ENCODE results near the gene ANAPC2.

Gene ANAPC2

GRCh38 chr9:137160716-137161557, 27.4 kb downstream of the ANAPC2 start:
- no peak for DNase-seq

GRCh38 chr9:137160054-137160425, 28.3 kb downstream of the ANAPC2 start:
- no peak for DNase-seq

DNA sequence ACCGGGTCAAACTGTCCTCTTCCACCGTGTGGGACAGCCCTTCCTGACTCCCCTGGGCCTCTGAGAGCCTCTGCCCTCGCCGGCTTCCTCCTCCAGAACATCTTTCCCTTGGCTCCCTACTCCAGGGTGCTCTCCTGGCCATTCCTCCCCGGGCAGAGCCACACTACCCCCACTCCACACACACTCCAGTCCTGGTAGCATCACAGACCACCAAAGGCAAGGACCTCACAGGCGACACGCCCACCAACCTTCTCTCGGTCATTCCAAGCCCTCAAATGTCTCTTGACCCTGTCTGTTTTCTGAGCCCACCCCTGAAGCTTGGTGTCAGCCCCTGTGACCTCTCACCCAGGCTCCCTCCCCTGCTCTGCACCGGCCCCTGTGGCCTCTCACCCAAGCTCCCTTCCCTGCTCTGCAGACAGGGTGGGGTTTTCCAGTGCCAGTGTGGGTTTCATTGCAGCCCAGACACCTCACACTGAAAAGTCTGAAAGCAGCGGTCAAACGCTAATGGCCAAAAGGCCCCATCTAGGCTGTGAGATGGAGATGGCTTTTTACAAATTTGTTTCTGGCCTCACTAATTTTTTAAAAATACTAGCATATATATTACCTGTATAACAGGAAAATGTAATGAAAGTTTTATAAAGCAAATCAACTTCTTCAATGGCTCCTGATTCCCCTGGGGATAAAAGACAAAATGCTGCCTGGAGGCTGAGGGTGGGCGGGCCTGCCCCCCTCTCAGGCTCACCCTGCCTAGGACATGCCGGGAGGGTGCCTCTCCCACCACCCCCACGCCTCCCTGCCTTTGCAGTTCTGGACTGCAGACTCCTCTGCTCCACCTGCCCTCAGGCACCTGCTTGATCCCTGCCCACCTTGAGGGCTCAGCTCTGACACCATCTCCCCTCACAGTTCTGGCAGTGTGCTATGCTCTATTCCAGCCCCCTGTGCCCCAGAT, 29.0 kb downstream of the ANAPC2 start:
- DNase-seq: no peak

- DNase-seq: no peak
Measured at GRCh38 chr9:137158625-137159024, 29.7 kb downstream of the ANAPC2 start.

DNA sequence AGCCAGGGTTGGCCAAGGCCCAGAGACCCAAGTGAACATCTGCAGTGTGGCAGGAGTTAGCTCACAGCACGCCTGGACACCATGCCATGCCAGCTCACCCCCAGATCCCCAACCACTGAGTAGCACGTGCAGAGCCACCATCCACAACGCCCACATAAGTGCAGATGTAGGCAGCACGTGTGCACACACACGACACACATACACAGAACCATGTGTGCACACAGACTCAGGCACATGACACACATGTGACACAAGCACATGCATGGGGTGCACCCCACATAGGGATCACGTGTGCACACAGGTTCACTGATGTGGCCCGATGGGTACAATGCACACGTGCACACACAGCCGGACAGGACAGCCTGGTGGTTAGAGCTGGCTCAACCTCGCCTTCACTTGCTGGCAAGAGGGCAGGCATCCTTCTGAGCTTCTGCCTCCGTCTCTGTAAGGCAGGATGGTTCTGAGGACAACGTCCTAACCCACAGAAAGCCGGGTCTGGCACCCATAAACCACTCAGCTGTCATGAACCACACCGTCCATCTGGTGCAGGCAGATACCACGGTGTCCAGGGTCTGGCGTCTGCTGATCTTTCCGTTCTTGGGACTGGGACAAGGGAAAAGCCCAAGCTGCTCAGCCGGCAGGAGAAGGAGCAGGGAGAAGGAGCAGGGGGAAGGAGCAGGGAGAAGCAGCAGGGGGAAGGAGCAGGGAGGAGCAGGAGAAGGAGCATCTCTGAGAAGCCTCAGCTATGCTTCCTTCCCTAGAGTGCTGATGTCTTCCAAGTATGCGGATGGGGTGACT, 30.5 kb downstream of the ANAPC2 start:
- no peak for DNase-seq

DNA sequence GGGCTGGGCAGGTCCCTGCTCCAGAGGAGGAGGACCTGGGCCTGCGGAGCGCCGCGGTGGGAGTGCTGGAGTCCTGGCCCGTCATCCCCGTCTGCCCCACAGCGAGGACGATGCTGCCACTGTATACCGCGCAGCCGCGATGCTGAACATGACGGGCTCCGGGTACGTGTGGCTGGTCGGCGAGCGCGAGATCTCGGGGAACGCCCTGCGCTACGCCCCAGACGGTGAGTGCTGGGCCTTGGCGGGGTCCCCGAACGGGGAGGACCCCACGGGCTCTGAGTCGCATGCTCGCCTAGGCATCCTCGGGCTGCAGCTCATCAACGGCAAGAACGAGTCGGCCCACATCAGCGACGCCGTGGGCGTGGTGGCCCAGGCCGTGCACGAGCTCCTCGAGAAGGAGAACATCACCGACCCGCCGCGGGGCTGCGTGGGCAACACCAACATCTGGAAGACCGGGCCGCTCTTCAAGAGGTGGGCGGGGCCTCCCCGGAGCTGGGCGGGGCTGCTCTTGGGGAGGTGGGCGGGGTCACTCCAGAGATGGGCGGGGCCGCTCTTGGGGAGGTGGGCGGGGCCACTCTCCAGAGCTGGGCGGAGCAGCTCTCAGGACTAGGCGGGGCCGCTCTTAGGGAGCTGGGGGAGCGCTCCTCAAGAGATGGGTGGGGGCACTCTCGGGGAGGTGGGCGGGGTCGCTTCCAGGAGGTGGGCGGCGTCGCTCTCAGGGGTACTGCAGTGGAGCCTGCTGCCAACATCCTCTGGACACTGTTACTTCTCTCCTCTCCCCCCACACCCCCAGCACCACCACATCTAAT, 31.6 kb downstream of the ANAPC2 start:
- peak; percentile 69 for DNase-seq

GRCh38 chr9:137152844-137153405, 35.4 kb downstream of the ANAPC2 start:
- DNase-seq: no peak

GRCh38 chr9:137150617-137151457, 37.5 kb downstream of the ANAPC2 start:
- DNase-seq: peak; percentile 87

GRCh38 chr9:137149942-137150616, 38.3 kb downstream of the ANAPC2 start:
- no peak for DNase-seq

DNA sequence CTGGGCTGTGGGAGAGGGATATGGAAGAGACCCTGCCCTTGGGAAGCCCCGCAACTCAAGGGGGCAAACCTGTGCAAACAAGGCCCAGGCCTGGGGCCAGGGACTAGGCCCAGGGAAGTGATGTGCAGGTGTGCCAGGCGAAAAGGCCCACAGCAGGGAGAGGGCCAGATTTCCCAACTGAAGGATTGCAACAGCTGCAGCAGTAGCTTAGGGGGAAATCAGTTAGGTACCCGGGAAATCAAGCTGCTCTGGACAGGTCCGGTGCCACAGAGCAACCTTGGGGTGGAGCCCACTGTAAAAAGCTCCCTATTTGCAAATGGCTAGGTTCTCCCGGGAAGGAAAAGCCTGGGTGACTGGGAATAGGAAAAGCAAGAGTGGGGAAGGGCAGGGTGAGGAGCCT, 39.0 kb downstream of the ANAPC2 start:
- DNase-seq: no peak

DNA sequence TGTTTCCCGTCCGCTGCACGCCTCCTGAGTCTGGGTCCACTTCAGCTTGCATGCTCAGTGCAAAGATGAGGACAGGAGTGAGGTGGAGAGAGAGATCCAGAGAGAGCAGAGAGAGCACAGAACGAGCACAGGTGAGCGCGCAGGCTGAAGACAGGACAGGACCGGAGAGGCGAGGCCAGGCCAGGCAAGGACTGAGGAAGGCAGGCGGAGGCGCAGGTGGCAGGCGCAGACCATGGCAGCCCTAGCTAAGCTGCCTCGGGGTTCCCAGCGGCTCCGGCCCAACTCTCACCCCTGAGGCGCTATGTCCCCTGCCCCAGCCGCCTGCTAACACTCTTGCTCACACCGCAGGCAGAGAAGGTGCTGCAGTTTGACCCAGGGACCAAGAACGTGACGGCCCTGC, 39.7 kb downstream of the ANAPC2 start:
- DNase-seq: no peak

GRCh38 chr9:137148242-137148641, 40.1 kb downstream of the ANAPC2 start:
- no peak for DNase-seq

- DNase-seq: no peak
Measured at GRCh38 chr9:137147793-137148160, 40.6 kb downstream of the ANAPC2 start.

- DNase-seq: no peak
Measured at GRCh38 chr9:137147091-137147792, 41.1 kb downstream of the ANAPC2 start.

DNA sequence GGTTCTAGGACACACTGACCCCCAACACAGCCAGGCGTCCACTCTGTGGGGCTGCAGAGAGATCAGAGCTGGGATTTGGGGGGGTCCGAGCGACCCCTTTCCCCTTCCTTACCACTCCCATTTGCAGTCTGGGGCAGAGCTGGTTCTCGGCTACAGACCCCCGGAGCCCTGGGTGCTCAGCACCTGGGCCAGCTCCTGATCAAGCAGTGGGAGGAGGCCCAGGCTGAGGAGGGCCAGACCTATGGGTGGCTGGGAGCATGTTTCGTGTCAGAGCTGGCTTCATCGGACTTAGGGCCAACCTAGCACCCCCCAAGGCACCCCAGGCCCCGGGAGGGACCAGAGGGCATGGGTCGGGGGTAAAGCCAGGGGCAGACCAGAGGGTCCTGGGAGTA, 41.8 kb downstream of the ANAPC2 start:
- DNase-seq: no peak

DNA sequence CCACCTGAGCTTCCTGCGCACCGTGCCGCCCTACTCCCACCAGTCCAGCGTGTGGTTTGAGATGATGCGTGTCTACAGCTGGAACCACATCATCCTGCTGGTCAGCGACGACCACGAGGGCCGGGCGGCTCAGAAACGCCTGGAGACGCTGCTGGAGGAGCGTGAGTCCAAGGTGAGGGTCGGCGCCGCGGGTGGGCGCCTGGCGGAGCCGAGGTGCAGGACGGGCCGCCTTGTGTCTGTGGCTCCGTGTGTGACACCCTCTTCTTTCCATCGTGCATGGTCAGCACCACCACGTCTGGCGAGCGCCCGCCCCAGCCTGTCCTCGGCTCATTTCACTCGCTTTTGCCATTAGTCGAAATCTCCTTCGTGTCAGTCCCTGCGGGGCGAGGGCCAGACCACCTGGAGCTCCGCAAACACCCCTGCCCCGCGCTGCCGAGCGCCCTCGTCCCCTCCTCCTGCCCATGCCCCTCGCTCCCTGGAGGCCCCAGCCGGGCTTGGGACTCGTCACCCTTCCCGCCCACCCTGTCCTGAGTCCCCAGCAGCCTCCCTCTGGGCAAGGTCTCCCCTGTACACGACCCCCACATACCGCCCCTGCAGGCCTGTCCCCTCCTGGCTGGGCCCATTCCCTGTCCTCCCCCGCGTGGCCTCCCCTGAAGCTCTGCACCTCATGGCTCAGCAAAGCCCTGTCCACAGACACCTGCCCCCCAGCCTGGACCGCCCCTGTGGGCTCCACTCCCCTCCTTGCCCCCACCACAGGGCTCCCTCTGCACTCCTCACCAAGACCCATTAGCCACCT, 42.4 kb downstream of the ANAPC2 start:
- DNase-seq: no peak

- DNase-seq: no peak
Measured at GRCh38 chr9:137143459-137143858, 44.9 kb downstream of the ANAPC2 start.

Measured in inflammatory macrophage treated with lipopolysaccharide for 4 hours (primary cell).